K562 (cell line): ENCODE results near the gene AMH. TPM values are rescaled to one million over a fixed set of nuclear protein-coding genes. Genes with fewer than 3 reads are reported as not detected.

Experiments used
- ATAC-seq: fragments of 200-7000 bp; cut with Tn5 transposase; 3 replicates; pipeline ENCODE4 v1.9.1; 2020; ENCODE audit warnings: moderate library complexity
- BruUV-seq: library from RNA; stranded (reverse); fragments of 400-500 nt; replicated peaks from 2 replicates; lab custom pipeline; 2021; lab: Mats Ljungman, UMichigan
- CTCF ChIA-PET: fragments of 300-600 bp; formaldehyde crosslinking; extraction: SDS; loops from one replicate; lab custom pipeline; 2021; ENCODE audit warnings: low intra/inter-chr PET ratio; lab: Yijun Ruan, JAX
- POLR2A ChIA-PET: fragments of 300-600, 350-650 bp; sonication (Branson Sonifier 250); formaldehyde crosslinking; extraction: SDS; loops from one replicate; lab custom pipeline; 2021; ENCODE audit warnings: antibody characterized with exemption, inconsistent platforms; lab: Yijun Ruan, JAX
- DNase-seq, 4 experiments: peaks; one replicate each; pipeline versions ENCODE4 v3.0.0 to v3.0.0-alpha.2; 2011 to 2018; ENCODE audit warnings: low spot score in 3 of 4, mixed read lengths in 3 of 4; ENCODE audit errors: extremely low read depth in 1 of 4
- FAIRE-seq: peaks from 2 replicates; lab custom pipeline; 2011; peaks lifted over from hg19 to GRCh38; lab: Jason Lieb, UNC
- H2AFZ ChIP-seq: 2 replicates; pipeline ENCODE4 v1.6.0; 2011; ENCODE audit warnings: low read depth, low read length, control low read depth, inconsistent platforms
- H3K27ac ChIP-seq: fragments of 200-600 bp; 3 replicates; pipeline ENCODE4 v1.8.0; 2011; ENCODE audit warnings: low read depth, mild to moderate bottlenecking, control low read depth, inconsistent platforms, low read length, moderate library complexity, mixed read lengths; ENCODE audit errors: extremely low read depth
- H3K27me3 ChIP-seq, 2 experiments: fragments of 300-600 bp in 1 of 2; 2 replicates in 1 of 2; 3 replicates in 1 of 2; pipeline versions ENCODE4 v1.6.0 to v1.8.0; 2011; ENCODE audit warnings: inconsistent platforms in 2 of 2, low read length in 2 of 2, mild to moderate bottlenecking in 1 of 2, mixed read lengths in 1 of 2, moderate library complexity in 1 of 2; ENCODE audit not compliant: control insufficient read depth in 2 of 2, insufficient read depth in 2 of 2
- H3K36me3 ChIP-seq: fragments of 300-600 bp; 3 replicates; pipeline ENCODE4 v1.8.0; 2011; ENCODE audit warnings: mild to moderate bottlenecking, low read length, inconsistent platforms; ENCODE audit not compliant: control insufficient read depth, insufficient read depth
- H3K4me1 ChIP-seq, 2 experiments: fragments of 200-600 bp in 1 of 2; replicated peaks in 1 of 2; 2 replicates in 1 of 2; 3 replicates in 1 of 2; pipeline versions ENCODE4 v1.5.1 to v1.8.0; 2011; ENCODE audit warnings: inconsistent platforms in 2 of 2, low read length in 2 of 2, mild to moderate bottlenecking in 1 of 2, mixed read lengths in 1 of 2, moderate library complexity in 1 of 2; ENCODE audit not compliant: control insufficient read depth in 2 of 2, insufficient read depth in 2 of 2
- H3K4me2 ChIP-seq: 2 replicates; pipeline ENCODE4 v1.6.1; 2011; ENCODE audit warnings: low read length, control low read depth, inconsistent platforms, mixed read lengths; ENCODE audit not compliant: insufficient read depth
- H3K4me3 ChIP-seq: fragments of 200-600 bp; sonication (generic), shearing (Covaris generic); 2 replicates; pipeline ENCODE4 v1.5.1; 2016; ENCODE audit warnings: control low read depth, inconsistent platforms
- H3K79me2 ChIP-seq: fragments of 200-600 bp; 3 replicates; pipeline ENCODE4 v1.8.0; 2011; ENCODE audit warnings: low read length, inconsistent platforms; ENCODE audit not compliant: control insufficient read depth, insufficient read depth
- H3K9ac ChIP-seq, 2 experiments: 2 replicates each; pipeline versions ENCODE4 v1.6.0 to v1.6.1; 2011; ENCODE audit warnings: low read depth in 2 of 2, low read length in 2 of 2, control low read depth in 1 of 2, inconsistent platforms in 1 of 2, mild to moderate bottlenecking in 1 of 2, mixed read lengths in 1 of 2; ENCODE audit not compliant: insufficient read depth in 1 of 2
- H3K9me1 ChIP-seq: one replicate; pipeline ENCODE4 v1.6.0; 2011; ENCODE audit warnings: inconsistent platforms, mild to moderate bottlenecking, low read length, moderate library complexity; ENCODE audit not compliant: control insufficient read depth, insufficient read depth
- H3K9me3 ChIP-seq: replicated peaks from 2 replicates; pipeline ENCODE4 v1.5.1; 2011; ENCODE audit warnings: low read depth, low read length, inconsistent platforms; ENCODE audit not compliant: control insufficient read depth, insufficient read depth
- H4K20me1 ChIP-seq: replicated peaks from 2 replicates; pipeline ENCODE4 v1.6.1; 2011; ENCODE audit warnings: low read length, inconsistent platforms, mixed read lengths; ENCODE audit not compliant: control insufficient read depth, insufficient read depth
- BCOR ChIP-seq: fragments of 450-650 bp; IDR thresholded peaks from 2 replicates; pipeline ENCODE4 v1.6.1; 2016
- CHCHD3 ChIP-seq: fragments of 250-450 bp; sonication (Bioruptor Pico); IDR thresholded peaks from 2 replicates; pipeline ENCODE4 v2.1.2; 2022; ENCODE audit warnings: mild to moderate bottlenecking
- CTCF ChIP-seq, 3 experiments: IDR thresholded peaks in 2 of 3; conservative IDR thresholded peaks in 1 of 3; 2 replicates each; pipeline ENCODE4 v1.5.1; 2011 to 2012; ENCODE audit warnings: low read length in 3 of 3, mild to moderate bottlenecking in 3 of 3, control low read depth in 2 of 3, improper control_type of control experiment in 1 of 3, inconsistent platforms in 1 of 3, low read depth in 1 of 3, mixed read lengths in 1 of 3, moderate library complexity in 1 of 3; ENCODE audit not compliant: insufficient read depth in 2 of 3
- GABPB2 ChIP-seq: fragments of 250-450 bp; sonication (Bioruptor Pico); conservative IDR thresholded peaks from 2 replicates; pipeline ENCODE4 v1.5.1; 2021; ENCODE audit warnings: mild to moderate bottlenecking
- HDAC3 ChIP-seq: fragments of 450-650 bp; IDR thresholded peaks from 2 replicates; pipeline ENCODE4 v1.6.1; 2018; ENCODE audit warnings: borderline replicate concordance, mild to moderate bottlenecking, moderate library complexity; ENCODE audit not compliant: partially characterized antibody
- KDM1A ChIP-seq, 2 experiments: fragments of 450-650 bp; IDR thresholded peaks; 2 replicates each; pipeline ENCODE4 v1.6.1; 2016; ENCODE audit warnings: mild to moderate bottlenecking in 2 of 2
- RBM25 ChIP-seq: fragments of 200-400 bp; formaldehyde crosslinking; IDR thresholded peaks from 2 replicates; pipeline ENCODE4 v1.6.1; 2018; ENCODE audit warnings: low read length, low read depth, moderate library complexity; ENCODE audit not compliant: severe bottlenecking
- RCOR1 ChIP-seq, 2 experiments: IDR thresholded peaks; 2 replicates each; pipeline ENCODE4 v1.6.1; 2012; ENCODE audit warnings: low read depth in 2 of 2, low read length in 2 of 2, borderline replicate concordance in 1 of 2, improper control_type of control experiment in 1 of 2
- SMARCA5 ChIP-seq: fragments of 450-650 bp; IDR thresholded peaks from 2 replicates; pipeline ENCODE4 v1.6.1; 2016
- STAT5A ChIP-seq: IDR thresholded peaks from 2 replicates; pipeline ENCODE4 v1.6.1; 2012; ENCODE audit warnings: low read length, inconsistent platforms, borderline replicate concordance
- STAT5B ChIP-seq: fragments of 250-450 bp; sonication (Bioruptor Pico); IDR thresholded peaks from 2 replicates; pipeline ENCODE4 v1.8.0; 2021; ENCODE audit warnings: mild to moderate bottlenecking, inconsistent platforms
- ZNF133 ChIP-seq: fragments of 250-450 bp; sonication (Bioruptor Pico); IDR thresholded peaks from 2 replicates; pipeline ENCODE4 v1.4.0; 2020; ENCODE audit warnings: mild to moderate bottlenecking
- ZNF592 ChIP-seq: fragments of 450-650 bp; IDR thresholded peaks from 2 replicates; pipeline ENCODE4 v1.6.1; 2017; ENCODE audit warnings: antibody characterized with exemption, mild to moderate bottlenecking
- WGBS: fragments of 100-300 bp; shearing (Covaris generic); methylation state at CpG from one replicate; pipeline ENCODE4 v1.1.6; 2016; ENCODE audit warnings: low coverage, mixed read lengths; ENCODE audit not compliant: insufficient coverage; ENCODE audit errors: missing lambda C conversion rate; 5-methylcytosine and 5-hydroxymethylcytosine counted together
- in situ Hi-C: fragments of 300-500 bp; cut with MboI; formaldehyde crosslinking; loops from 4 replicates; pipeline ENCODE4 v1.15.0; 2018; ENCODE audit warnings: inconsistent platforms, mixed read lengths
- intact Hi-C: fragments of 100-400 bp; cut with micrococcal nuclease; formaldehyde crosslinking; loops from 2 replicates; pipeline ENCODE4 v1.14.2; 2022
- polyA plus RNA-seq, 8 experiments: library from polyadenylated mRNA; depleted of rRNA in 4 of 8; stranded (reverse) in 5 of 8; unstranded in 3 of 8; fragments of >200 nt; fragmentation: Nextera tagmentation in 2 of 8; fragmentation: Illumina TruSeq in 1 of 8; extraction: Ambion mirVana in 2 of 8; extraction: Trizol in 1 of 8; gene quantifications; 2 replicates each; pipeline versions ENCODE4 v1.2.1 to v1.2.3, GENCODE V29; 2011 to 2014; ENCODE audit warnings: inconsistent platforms in 1 of 8, missing spikeins in 1 of 8
- total RNA-seq, 7 experiments: library from RNA; depleted of rRNA in 6 of 7; stranded (reverse); fragments of >200 nt in 6 of 7; fragmentation: Illumina TruSeq in 2 of 7; extraction: Trizol in 2 of 7; gene quantifications; 2 replicates each; pipeline versions ENCODE4 v1.2.1 to v1.2.3, GENCODE V29; 2011 to 2021; ENCODE audit warnings: low replicate concordance in 1 of 7

Gene AMH
- total and polyA plus RNA-seq, 9 of the 15 experiments (the other 6 are each of a cell fraction or from before 2014, with no cell fraction given): 0.29 to 27.4 (median 2.6) TPM; not detected in 2

GRCh38 chr19:2283835-2284507 lies 34.8 kb downstream of the AMH start (continued):
- TF ChIP-seq CTCF (IDR thresholded peaks at IDR 0.05 in 2 of 3, conservative IDR thresholded peaks at IDR 0.05 in 1 of 3; ENCODE audit: insufficient read depth in 2 of 3, low read depth in 1 of 3, low read length in 3 of 3) (no peak), GABPB2 (CRISPR knock-in tag) (no peak), STAT5B (CRISPR knock-in tag) (no peak), BCOR (0 out of 2 replicates have a peak, but pooled peaks have one; percentile 8)
- TF ChIP-seq, all 486 proteins: peak for 5

GRCh38 chr19:2286402-2287140 lies 37.4 kb downstream of the AMH start:
- Histone ChIP-seq H3K79me2 (no peaks in the 10 kb centered on the region), H3K9me1 (peaks cover 2% of the 10 kb centered on the region), H3K4me1 (peaks cover 10 to 48% of the 10 kb centered on the region in 2 experiments), H3K4me3 (no peak overlapping the region), H3K27ac (no peak overlapping the region), H3K9ac (peak overlapping the region in 1 of 2 experiments; percentile 10; a peak in 1 of 4 replicates), H3K4me2 (no peak overlapping the region), H3K27me3 (no peaks in the 10 kb centered on the region), H2AFZ (no peak overlapping the region), H3K36me3 (no peaks in the 10 kb centered on the region), H4K20me1 (no peaks in the 10 kb centered on the region), H3K9me3 (no peaks in the 10 kb centered on the region)
- DNase-seq: no peak
- BruUV-seq: no TSS peak
- no peak for ATAC-seq
- POLR2A ChIA-PET: interaction anchor here (0.5 to 2.4 kb wide), 6 partner anchors 8 to 41 kb away, joined by 3 to 17 read pairs (median 4); no protein-coding TSS in a partner anchor
- WGBS: 46% methylated on average over 18 of the region's 20 CpGs
- intact Hi-C loops: no loop called here
- in situ Hi-C loops: no loop called here
- CTCF ChIA-PET: no interaction called here
- no peak for FAIRE-seq
- TF ChIP-seq SMARCA5: peak; percentile 38; the same call in 1 of the 2 replicates
- TF ChIP-seq KDM1A (IDR thresholded peaks at IDR 0.05): peak; percentile 36 to 61; a peak in 2 of 4 replicates
- TF ChIP-seq ZNF592: no peak
- TF ChIP-seq RCOR1 (IDR thresholded peaks at IDR 0.05; ENCODE audit: borderline replicate concordance in 1 of 2, low read depth in 2 of 2, low read length in 2 of 2): 0 out of 4 replicates have a peak, but pooled peaks of 1 of the 2 experiments have one; percentile 7
- no peak for TF ChIP-seq CHCHD3 (CRISPR knock-in tag)
- peak; percentile 89 for TF ChIP-seq BCOR
- no peak for TF ChIP-seq STAT5A
- no peak for TF ChIP-seq HDAC3
- TF ChIP-seq ZNF133 (CRISPR knock-in tag): no peak
- TF ChIP-seq RBM25: peak; percentile 58
